OCI-M2 (cell line): ENCODE measurements around the gene ACTN4.
"Not testable (repeated sequence)": the region's sequence is repeated elsewhere in the genome, so short reads cannot be mapped to it uniquely, and the experiment has no call there.

ENCODE experiments used
- DNase-seq: peaks from one replicate; lab custom pipeline; 2025; ENCODE audit not compliant: unreplicated experiment; lab: John Stamatoyannopoulos, UW

ACTN4 gene

DNA sequence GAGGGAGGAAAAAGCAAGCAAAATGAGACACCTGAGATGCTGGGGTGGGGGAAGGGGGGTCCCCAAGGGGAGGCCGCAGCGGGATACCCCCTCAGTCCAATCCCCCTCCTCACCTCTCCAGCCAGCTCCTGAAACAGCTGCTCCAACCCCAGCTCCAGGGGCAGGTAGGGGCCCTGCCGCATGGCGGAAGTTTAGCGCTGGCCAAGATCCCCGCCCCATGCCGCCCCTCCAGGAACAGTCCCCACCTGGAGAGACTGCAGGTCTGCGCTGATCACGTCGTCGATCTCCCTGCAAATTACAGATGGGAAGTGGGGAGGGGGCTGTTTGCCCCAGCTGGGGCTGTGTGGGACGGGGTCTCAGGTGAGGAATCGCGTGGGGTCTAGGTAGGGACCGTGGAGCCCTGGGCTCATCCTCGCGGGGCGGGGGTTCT is 87.8 kb downstream of the ACTN4 start:
- DNase-seq: no peak

DNA sequence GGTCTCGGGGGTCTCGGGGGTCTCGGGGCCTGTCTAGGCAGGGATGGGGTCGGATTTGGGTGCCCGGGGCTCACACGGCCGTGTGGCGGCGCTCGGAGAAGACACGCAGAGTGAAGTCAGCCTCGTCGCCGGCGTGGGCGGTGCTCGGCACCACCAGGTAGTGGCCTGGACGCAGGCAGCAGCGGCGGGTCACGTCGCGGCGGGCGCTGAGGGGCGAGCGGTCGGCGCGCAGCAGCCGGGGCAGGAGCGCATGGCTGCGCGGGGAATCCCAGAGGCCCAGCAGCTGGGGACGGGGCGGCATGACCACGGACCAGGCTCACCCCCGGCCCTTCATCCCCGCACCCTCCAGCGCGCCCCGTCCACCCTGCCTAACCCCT is 88.6 kb downstream of the ACTN4 start:
- DNase-seq: no peak

DNA sequence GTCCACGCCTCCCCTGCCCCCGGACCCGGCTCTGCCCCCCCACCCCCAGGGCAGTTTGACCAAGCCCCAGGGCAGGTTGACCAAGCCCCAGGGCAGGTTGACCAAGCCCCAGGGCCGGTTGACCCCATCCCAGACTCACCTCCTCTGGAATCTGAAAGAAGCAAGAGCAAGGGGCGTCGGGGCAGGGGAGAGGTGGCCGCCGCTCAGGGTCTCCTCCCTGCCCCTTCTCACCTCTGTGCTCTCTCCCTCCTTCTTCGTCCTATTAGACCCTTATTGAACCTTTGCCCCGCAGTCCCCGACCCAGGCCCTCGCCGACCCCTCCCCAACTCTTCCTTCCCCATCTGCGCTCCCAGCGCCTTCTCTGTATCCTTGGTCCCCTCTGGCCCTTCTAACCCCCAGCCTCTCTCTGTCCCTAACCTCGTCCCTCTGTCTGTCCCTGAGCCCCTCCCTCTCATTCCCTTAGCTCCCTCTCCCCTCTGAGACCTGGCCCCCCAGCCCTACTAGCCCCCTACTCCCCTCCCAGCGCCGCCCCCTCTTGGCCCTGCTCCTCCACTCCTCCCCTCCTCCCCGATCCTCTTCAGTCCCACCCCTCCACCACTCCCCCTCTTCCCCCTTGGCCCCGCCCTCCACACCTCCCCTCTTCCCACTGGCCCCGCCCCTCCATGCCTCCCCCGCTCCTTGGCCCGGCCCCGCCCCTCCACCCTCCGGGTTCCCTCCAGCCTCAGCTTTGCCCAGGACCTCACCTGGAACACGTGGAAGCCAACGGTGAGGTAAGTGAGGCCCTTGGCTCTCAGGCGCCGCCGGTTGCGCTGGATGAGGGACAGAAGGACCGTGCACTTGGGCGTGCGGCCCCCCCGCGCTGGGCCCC is 89.2 kb downstream of the ACTN4 start:
- DNase-seq: no peak

DNA sequence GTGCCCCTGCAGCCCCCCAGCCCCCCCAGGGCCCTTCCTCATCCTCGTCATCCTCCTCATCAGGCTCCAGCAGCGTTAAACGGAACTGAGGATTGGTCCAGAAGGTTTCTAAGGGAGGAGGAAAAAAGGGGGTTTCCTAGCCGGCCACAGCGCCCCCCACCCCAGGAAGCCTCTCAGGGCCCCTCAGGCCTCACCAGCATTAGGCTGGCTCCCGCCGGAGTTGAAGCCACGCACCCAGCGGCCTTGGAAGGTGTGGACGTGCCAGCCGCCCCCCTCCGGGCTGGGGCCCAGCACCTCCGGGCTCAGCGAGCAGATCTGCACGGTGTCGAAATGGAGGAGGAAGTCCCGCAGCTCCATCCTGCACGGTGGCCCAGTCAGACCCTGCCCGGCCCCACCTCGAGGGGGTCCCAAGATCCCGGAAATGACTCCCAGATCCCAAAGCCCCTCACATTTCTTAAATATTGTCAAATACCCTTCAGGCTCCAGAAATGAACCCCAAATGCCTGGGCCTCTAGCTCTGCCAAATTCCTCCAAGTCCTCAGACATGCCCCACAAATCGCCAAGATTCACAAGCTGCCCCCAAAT is 89.9 kb downstream of the ACTN4 start:
- no peak for DNase-seq

DNA sequence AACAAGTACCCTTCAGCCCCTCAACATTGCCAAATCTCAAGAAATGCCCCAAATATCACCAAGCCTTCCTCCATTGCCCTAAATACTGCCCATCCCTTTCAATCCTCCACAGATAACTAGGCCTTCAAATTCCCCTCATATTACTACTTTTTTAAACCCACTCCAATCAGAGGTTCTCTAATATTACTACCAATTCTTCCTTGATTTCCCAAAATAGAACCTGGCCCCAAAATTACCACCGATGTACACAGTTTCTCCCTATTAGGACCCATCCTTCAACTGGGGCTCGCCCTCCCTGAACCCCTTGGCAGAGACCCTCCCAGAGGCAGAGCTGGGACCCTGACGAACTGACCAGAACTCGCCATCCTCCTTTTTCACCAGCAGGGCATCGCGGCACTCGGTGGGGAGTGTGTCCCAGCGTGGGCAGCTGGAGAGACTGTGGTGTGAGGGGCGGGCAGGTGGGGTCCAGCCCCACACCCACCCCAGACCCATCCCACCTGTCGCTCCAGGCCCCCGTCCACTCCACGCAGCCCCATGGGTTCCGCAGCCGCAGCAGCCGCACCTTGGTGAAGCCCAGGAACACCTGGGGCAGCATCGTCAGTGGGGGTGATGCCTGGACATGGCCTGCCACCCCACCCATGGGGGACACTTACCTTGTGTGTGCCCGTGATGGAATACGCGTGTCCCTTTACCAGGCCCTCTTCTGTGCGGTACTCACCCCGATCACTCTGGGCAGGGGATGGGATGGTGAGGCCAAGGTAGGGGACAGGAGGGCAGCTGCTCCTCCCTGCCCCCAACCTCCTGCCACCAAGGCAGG is 90.7 kb downstream of the ACTN4 start:
- DNase-seq: no peak

DNA sequence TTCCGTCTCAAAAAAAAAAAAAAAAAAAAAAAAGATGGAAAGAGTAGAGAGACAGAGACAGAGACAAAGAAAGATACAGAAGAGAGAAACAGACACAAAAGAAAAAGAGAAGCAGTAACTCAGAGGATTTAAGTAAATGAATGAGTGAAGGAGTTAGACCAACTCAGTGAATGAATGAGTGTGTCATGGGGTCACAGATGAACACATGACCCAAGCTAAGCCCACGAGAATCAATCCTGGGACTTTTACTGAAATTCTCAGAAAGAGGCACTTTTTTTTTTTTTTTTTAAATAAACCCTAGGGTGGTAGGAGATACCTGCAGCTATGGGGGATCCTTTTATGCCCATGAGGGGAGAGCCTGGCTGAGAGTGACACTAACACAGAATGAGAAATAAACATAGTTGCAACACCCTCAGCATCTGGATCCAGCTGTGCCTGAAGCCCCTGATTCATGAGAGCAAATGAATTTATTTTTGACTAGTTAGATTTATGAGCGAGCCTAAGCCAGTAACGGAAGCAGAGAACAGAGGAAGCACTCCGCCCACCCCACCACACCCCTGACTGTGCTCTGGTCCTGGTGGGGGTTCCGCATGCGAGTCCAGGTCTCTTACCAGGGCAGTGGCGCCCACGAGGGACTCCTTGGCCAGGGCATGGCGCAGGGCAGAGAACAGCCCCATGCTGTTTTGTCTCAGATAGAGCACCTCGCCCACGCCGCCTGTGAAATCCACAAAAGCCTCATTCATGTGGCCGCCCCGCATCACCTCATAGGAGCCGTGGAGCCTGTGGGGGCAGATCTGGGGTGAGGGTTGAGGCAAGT is 92.2 kb downstream of the ACTN4 start:
- no peak for DNase-seq

DNA sequence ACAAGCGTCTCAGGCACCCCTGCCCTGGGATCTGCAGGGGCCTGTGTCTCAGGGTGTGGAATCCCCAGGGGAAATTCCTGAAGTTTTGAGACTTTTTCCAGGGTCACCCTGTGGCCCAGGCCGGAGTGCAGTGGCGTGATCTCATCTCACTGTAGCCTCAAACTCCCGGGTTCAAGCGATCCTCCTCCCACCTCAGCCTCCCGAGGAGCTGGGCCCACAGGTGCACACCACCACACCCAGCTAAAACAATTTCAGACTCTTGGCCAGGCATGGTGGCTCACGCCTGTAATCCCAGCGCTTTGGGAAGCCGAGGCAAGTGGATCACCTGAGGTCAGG is 92.8 kb downstream of the ACTN4 start:
- DNase-seq: no peak

DNA sequence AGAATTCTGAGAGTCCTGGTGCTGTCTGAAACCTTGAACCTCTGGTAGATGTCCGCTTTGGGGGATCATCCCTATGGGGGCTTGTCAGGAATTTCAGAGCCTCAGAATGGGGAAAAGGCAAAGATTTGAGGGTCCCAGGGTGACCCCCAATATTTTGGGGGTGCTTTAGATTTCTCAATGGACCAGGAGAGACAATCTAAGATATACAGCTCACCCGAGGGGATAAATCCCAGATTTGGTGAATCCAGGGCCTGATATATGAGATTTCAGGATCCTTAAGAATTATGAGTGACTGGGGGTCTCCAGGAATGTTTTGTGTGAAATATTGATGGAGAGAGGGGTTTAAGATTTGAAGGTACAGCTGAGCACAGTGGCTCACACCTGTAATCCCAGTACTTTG is 93.5 kb downstream of the ACTN4 start:
- no peak for DNase-seq

DNA sequence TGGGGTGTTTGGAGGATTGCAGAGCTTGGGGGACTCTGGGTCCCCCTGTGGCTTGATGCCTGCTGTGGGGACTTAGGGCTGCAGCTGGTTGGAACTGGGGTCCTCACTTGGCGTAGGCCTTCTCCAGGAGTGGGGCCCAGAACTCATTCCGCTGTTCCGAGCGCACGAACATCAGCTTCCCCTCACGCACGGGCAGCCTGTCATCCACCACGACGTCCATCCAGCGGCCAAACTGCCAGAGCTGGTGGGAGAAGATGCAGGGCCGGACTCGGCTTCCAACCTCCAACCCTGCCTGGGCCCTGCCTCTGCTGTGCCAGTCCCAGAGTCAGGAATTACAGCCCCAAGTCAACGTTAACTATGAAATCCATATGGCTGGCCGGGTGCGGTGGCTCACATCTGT is 94.2 kb downstream of the ACTN4 start:
- DNase-seq: no peak

DNA sequence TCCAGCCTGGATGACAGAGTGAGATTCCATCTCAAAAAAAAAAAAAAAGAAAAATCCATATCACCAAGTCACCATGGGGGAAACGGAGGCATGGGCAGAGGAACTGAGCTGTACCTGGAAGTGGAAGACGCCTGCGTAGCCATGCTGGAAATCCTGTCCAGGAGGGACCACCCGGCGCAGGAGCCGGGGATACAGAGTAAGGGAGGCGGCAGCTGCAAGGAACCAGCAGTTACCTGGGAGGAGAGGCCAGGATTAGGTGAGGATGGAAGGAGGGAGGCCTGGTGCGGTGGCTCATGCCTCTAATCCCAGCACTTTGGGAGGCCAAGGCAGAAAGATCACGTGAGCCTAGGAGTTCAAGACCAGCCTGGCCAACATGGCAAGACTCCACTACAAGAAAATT is 94.8 kb downstream of the ACTN4 start:
- DNase-seq: no peak

DNA sequence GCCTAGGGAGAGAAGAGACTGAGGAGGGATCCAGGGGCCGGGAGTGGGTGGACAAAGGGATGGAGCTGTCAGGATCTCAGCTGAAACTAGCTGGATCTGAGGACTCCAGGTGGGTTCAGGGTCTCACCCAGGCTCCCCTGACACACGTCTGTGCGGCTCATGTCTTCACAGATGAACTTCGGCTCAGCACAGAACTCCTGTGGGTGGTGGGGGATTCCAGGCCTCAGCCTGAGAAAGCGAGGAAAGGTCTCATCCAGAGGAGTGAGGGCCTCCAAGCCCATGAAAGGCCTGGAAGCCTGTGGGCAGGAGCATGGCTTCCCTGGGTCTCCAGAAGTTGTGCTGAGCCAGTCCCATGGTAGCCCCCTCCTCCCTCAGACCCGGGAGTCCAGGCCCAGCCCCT is 95.5 kb downstream of the ACTN4 start:
- DNase-seq: no peak

DNA sequence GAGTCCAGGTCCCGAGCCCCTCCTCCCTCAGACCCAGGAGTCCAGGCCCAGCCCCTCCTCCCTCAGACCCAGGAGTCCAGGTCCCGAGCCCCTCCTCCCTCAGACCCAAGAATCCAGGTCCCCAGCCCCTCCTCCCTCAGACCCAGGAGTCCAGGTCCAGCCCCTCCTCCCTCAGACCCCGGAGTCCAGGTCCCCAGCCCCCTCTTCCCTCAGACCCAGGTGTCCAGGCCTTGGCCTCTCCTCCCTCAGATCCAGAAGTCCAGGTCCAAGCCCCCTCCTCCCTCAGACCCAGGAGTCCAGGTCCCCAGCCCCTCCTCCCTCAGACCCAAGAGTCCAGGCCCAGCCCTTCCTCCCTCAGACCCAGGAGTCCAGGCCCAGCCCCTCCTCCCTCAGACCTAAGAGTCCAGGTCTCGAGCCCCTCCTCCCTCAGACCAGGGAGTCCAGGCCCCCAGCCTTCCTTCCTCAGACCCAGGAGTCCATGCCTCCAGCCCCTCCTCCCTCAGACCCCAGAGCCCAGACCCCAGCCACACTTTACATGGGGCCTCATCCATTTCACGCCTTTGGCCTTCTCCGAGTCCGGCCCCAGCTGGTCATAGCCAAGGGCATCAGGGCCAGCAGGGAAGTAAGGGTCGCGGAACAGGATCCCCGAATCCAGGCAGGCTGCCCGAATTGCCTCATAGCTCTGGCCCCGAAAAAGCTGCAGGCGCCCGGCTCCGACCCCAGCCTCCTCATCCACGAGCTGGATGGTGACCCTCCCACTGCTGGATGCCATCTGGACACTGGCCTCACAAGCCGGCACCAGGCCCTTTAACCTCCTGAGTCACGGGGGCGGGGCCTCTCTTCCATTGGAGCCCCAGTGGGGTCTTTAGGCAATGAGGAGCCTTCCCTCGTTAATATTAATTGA is 96.2 kb downstream of the ACTN4 start:
- no peak for DNase-seq

DNA sequence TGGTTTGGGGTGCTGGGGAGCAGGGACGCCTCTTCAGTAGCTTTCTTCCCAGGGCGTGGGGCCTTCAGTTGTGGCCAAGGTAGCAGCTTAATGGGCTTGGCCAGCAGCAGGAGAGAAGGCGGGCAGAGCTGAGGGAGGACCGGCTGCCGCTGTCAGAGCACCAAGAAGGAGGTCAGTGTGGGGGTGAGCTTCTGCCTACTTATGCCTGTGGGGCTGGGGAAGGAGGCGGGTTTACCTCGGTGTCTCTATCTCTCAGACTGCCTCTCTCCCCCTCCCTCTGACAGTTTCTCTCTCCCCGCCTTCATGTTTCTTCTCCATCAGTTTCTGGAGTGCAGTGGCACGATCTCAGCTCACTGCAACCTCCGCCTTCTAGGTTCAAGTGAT is 96.8 kb downstream of the ACTN4 start, which contains the start of gene CAPN12:
TSS of gene CAPN12 (minus strand) at position 177 of the 384 bp plus-strand sequence. CDS start 309 bp downstream, outside the sequence.
- DNase-seq: no peak

DNA sequence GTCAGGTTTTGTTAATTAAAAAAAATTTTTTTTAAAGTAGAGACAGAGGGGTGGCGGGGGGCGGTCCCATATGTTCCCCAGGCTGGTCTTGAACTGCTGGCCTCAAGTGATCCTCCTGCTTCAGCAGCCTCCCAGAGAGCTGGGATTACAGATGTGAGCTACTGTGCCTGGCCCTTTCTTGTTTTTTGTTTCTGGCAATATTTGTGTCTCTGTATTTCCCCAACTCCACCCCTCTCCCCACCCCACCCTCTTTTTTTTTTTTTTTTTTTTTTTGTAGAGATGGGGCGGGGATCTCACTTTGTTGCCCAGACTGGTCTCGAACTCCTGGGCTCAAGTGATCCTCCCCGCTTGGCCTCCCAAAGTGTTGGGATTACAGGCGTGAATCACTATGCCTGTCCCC is 97.4 kb downstream of the ACTN4 start:
- DNase-seq: no peak

DNA sequence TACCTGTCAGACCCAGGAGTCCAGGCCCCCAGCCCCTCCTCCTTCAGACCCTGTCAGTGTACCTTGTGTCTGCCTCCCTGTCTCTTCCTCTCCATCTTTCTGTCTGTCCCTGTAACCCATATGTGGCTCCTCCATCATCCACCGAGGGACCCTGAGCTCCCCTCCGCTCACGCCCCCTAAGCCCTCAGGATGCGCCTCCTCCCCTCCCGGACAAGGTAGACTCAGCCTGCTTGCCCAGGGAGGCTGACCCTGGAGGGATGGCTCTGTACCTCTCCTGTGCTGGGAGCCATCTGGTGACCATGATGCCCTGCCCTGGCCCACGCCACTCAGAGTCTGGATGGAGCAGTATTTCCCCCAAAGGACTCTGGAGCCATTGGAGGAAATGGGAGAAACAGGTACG is 97.9 kb downstream of the ACTN4 start:
- no peak for DNase-seq

DNA sequence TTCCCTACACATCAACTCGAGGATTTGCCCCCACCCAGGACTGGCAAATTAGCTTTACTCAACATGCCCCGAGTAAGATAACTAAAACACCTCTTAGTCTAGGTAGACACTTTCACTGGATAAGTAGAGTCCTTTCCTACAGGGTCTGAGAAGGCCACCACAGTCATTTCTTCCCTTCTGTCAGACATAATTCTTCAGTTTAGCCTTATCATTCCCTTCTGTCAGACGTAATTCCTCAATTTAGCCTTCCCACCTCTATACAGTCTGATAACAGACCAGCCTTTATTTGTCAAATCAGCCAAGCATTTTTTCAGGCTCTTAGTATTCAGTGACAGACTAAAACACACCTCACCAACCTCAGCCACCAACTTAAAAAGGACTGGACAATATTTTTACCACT is 106.3 kb downstream of the ACTN4 start:
- not testable (repeated sequence) for DNase-seq

DNA sequence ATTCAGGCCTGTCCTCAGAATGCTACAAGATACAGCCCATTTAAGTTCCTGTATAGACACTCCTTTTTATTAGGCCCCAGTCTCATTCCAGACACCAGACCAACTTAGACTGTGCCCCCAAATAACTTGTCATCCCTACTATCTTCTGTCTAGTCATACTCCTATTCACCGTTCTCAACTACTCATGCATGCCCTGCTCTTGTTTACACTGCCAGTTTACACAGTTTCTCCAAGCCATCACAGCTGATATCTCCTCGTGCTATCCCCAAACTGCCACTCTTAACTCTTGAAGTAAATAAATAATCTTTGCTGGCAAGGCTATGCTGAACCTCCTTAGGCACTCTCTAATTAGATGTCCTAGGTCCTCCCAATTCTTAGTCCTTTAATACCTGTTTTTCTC is 106.7 kb downstream of the ACTN4 start:
- not testable (repeated sequence) for DNase-seq

DNA sequence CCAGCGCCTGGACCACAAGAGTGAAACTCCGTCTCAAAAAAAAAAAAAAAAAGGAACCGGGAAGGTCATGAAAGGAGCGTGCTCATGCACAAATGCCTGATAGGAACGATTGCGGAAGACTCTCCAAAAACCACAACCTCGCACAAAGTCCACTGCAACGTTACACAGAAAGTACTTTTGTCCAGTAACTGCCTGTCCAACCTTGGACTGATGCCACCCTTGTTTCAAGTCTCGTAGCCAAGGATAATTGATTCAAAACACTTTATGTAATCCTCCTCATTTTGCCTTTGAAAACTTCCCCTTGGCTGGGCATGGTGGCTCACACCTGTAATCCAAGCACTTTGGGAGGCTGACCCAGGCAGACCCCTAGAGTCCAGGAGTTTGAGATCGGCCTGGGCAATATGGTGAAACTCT is 112.1 kb downstream of the ACTN4 start:
- DNase-seq: no peak

DNA sequence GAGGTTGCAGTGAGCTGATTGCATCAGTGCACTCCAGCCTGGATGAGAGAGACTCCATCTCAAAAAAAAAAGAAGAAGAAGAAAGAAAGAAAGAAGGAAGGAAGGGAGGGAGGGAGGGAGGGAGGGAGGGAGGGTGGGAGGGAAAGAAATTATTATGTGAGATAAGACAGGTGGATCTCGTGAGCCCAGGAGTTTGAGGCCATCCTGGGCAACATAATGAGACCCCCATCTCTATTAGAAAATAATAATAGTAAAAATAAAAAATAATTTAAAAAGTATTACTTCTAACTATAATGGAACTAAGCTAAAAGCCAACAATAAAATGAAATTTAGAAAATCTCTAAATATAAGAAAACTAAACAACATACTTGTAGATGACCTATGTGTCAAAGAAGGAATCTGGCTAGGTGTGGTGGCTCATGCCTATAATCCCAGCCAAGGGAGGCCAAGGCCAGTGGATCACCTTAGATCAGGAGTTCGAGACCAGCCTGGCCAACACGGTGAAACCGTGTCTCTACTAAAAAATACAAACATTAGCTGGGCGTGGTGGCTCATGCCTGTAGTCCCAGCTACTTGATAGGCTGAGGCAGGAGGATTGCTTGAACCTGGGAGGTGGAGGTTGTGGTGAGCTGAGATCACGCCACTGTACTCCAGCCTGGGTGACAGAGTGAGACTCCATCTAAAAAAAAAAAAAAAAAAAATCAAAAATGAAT is 113.5 kb downstream of the ACTN4 start:
- DNase-seq: not testable (repeated sequence)
